ENCODE measurements around the gene PRRC1.

DNA sequence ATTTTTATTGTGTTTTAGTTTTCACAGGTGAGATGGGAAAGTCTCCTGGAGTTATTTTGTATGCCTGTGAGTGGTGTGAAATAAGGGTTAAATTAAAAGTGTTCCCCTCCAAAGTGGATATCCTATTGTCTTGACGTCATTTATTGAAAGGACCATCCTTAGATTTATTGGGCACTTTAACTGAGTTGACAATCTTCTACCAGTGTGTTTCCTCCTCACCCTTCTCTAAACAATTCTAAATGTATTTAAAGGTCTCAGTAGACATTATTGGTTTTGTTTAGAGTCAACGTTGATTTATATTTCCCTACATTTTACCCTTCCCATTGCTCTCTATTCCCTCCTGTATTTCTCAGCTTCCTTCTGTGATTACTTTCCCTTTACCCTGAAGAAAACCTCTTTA, 40.8 kb downstream of the PRRC1 start:
- TF ChIP-seq, protein P1, sequence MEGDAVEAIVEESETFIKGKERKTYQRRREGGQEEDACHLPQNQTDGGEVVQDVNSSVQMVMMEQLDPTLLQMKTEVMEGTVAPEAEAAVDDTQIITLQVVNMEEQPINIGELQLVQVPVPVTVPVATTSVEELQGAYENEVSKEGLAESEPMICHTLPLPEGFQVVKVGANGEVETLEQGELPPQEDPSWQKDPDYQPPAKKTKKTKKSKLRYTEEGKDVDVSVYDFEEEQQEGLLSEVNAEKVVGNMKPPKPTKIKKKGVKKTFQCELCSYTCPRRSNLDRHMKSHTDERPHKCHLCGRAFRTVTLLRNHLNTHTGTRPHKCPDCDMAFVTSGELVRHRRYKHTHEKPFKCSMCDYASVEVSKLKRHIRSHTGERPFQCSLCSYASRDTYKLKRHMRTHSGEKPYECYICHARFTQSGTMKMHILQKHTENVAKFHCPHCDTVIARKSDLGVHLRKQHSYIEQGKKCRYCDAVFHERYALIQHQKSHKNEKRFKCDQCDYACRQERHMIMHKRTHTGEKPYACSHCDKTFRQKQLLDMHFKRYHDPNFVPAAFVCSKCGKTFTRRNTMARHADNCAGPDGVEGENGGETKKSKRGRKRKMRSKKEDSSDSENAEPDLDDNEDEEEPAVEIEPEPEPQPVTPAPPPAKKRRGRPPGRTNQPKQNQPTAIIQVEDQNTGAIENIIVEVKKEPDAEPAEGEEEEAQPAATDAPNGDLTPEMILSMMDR (IDR thresholded peaks at IDR 0.05; ENCODE audit: poor library complexity): no peak
- TF ChIP-seq EZH2 (IDR thresholded peaks at IDR 0.05; ENCODE audit: borderline replicate concordance): no peak

Data from hepatocyte (in vitro differentiated cells).